Ammon's horn (tissue), 1 donor: ENCODE measurements around the gene AMIGO3.
"Not testable (repeated sequence)": the region's sequence is repeated elsewhere in the genome, so short reads cannot be mapped to it uniquely, and the experiment has no call there.

Experiments used
- DNase-seq: peaks from one replicate; pipeline ENCODE4 v3.0.0-alpha.2; 2016; ENCODE audit warnings: low spot score

AMIGO3 gene, protein sequence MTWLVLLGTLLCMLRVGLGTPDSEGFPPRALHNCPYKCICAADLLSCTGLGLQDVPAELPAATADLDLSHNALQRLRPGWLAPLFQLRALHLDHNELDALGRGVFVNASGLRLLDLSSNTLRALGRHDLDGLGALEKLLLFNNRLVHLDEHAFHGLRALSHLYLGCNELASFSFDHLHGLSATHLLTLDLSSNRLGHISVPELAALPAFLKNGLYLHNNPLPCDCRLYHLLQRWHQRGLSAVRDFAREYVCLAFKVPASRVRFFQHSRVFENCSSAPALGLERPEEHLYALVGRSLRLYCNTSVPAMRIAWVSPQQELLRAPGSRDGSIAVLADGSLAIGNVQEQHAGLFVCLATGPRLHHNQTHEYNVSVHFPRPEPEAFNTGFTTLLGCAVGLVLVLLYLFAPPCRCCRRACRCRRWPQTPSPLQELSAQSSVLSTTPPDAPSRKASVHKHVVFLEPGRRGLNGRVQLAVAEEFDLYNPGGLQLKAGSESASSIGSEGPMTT

DNA sequence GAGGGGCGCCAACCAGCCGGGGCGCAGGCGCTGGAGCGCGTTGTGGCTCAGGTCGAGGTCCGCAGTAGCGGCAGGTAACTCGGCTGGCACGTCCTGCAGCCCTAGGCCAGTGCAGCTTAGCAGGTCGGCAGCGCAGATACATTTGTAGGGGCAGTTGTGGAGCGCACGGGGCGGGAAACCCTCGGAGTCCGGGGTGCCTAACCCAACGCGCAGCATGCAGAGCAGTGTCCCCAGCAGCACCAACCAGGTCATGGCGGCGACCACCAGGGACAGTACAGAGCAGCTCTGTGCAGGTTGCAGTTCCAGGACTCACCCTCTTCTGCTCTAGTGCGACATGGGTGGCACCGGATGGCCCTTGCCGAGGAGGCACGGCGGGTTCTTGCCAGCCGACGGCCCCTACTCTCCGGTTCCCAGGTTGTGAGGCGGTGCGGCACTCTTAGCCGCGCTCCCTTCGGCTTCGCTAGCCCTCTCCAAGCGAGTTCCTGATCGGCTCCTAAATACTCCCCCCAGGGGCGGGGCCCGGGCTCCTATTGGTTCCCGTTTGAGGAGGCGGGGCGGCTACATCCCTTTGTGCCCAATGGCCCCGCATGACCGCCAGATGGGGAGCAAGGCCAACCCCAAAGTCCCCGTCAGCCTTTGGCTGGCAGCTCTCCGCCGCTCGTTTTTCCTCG, at the start of gene AMIGO3:
TSS of gene AMIGO3 (minus strand) at position 471 of the 671 bp plus-strand sequence. CDS start at position 252, 219 bp downstream.
- peak; percentile 94 for DNase-seq

DNA sequence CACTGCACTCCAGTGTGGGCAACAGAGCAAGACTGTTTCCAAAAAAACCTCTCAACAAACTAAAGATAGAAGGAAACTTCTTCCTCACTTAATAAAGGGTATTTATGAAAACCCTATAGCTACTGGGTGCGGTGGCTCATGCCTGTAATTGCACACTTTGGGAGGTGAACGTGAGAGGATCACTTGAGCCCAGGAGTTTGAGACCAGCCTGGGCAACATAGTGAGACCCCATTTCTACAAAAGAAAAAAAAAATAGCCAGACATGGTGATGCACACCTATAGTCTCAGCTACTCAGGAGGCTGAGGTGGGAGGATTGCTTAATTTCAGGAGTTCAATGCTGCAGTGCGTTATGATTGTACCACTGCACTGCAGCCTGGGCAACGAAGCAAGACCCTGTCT, 44.5 kb upstream of the AMIGO3 start:
- DNase-seq = no peak

DNA sequence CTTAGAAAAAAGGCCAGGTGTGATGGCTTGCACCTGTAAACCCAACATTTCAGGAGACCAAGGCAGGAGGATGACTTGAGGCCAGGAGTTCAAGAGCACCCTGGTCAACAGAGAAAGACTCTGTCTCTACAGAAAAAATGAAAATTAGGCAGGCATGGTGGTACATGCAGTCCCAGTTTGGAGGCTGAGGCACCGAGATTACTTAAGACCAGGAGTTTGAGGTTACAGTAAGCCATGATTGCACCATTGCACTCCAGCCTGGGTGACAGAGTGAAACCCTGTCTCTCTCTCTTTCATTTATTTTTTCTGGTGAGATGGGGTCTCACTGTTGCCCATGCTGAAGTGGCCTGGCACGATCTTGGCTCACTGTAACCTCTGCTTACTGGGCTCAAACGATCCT, 42.2 kb upstream of the AMIGO3 start:
- no peak for DNase-seq

DNA sequence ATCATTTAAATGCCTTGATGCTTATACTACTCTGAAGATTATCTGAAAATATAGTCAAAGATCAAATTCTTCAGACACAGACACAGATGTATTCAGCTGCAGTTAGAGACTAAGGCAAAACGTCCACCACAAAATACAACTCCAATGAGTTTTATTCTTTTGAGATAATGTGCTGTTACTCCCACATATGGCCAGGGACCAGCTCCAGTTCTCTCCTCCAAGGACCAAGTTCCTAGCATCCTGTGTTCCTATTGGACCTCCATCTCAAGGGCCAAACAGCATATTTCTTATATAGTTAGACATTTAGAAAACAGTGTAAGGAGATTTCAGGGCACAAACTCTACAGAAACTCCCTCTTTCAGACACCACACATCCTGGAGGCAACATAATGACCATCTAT, 39.7 kb upstream of the AMIGO3 start:
- DNase-seq = no peak

DNA sequence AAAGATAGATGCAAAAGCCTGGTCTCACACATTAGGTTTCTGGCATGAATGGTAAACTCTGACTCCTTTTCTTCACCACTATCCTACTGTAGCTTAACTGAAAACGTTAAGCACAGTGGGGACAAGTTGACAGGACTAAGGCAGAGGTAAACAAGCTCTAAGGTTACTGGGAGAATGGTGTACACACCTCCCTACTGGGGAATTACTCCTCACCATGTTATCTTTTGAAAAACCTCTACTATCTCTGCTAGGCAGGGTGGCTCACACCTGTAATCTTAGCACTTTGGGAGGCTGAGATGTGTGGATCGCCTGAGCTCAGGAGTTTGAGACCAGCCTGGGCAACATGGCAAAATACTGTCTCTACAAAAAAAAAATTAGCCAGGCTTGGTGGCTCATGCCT, 37.7 kb upstream of the AMIGO3 start:
- DNase-seq = no peak

DNA sequence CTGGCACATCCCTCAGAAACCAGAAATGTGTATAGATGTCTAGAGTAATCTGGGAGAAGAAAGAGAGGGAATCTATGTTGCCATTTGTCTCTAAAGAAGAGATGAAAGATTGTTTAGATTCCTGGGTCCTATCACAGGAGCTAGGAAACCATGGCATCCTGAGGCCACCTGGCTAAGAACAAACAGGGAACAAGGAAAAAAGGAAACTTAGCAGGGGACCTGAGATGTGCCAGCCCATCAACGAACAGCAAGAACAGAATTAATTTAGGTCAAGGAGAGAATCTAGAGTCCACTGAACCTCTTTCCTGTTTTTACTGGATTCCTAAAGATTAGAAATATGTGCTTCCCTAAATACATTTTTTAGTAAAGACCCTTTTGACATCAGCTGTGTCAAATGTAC, 36.6 kb upstream of the AMIGO3 start:
- DNase-seq = no peak

DNA sequence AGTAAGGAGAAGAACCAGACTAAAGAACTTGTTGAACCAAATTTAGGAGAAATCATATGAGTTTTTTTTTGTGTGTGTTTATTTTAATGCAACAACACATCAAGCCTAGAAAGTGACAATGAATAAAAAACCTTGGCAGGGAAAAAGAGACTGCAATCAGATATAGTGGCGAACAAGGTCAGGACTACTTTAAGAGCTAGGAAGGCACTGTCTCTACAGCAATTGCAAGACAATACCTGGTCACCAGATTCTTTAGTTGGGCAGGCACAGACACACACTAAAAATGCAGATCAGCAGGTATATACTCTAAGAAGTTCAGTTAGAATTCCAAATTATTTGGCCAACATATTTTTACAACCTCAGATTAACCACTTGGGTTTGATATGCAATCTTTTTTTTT, 35.1 kb upstream of the AMIGO3 start:
- no peak for DNase-seq

DNA sequence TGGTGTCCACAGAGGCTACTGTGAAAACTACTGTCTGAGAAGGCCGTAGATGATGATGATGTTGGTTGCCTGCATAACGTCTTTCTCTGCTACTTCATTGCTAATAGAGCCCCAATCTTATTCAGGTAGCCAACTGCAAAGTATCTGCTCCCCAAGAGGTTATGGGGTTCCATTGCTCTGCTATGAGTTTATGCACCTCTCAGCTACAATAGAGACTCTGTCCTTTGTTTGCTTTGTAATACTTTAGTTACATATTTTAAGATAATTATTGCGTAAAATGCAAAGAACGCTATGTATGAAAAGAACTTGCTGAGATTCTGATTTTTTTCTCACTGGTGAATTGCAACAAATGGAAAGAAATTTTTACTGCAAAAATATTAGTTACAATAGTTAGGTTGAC, 32.0 kb upstream of the AMIGO3 start:
- DNase-seq = no peak

DNA sequence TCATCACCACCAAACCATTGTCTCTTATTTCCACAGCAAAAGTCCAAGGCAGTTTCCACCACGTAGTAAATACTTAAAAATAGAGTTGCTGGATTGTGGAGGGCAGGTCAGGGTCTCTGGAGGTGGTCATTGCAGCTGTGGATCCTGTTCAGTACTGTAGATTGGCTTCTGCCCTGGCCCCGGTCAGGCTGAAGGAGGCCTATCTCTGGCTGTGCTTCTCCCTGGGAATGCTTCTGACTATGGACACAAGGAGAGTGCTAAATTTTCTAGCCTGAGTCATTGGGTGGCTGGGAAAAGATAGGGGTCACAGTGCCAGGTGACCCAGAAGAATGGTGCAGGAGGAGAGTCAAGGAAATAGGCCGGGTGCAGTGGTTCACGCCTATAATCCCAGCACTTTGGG, 30.6 kb upstream of the AMIGO3 start:
- no peak for DNase-seq

DNA sequence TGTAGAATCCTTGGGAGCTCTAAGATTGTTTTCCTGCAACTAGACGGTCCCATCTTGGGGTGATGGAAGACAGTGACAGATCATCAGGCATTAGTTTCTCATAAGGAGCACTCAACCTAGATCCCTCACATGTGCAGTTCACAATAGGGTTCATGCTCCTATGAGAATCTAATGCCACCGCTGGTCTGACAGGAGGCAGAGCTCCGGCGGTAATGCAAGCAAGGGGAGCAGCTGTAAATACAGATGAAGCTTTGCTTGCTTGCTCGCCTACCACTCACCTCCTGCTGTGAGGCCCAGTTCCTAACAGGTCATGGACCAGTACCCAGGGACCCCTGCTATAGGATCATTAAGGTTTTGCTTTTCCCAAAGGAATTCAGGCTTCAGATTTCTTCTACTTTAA, 29.4 kb upstream of the AMIGO3 start:
- not testable (repeated sequence) for DNase-seq

DNA sequence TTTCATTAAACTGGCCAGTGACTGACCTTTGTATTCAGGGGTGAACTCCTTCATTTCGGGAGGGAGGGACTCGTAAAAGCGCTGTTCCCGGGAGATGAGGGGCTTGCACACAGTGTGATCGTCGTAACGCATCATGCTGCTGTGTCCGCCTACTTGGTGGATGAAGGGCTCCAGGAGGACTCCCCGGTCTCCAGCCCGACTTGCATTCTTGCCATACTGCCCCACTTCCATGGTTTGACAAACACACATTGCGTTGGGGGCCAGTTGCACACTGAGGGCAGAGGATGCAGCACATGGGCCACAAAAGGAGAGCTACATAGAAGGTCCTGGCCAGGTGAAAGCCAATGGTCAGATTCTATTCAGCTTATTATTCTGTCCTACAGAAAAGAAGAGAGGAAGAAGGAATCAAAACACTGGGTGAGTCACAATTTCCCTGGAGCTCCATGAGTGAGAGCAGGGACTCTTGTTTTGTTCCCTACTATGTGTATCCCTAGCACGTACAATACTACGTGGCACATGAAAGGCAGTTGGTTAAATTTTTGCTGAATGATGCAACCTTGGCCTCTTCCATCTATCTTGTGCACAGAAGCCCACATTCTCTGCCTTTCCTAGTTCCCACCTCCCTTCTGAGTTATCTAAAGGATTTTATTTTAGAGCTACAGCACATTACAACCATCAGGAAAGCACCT, 28.5 kb upstream of the AMIGO3 start:
- DNase-seq = no peak

DNA sequence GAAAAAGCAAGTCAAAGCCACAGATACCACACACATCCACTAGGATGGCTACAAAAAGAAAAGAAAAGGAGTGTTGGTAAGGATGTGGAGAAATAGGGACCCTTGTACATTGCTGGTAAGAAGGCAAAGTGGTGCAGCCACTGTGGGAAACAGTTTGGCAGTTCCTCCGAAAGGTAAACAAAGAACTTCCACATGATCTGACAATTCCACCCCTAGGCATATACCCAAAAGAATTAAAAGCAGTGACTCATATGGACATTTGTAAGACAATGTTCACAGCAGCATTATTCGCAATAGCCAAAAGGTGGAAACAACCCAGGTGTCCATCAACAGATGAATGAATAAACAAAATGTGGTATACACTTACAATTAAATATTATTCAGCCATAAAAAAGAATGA, 26.5 kb upstream of the AMIGO3 start:
- DNase-seq = no peak

DNA sequence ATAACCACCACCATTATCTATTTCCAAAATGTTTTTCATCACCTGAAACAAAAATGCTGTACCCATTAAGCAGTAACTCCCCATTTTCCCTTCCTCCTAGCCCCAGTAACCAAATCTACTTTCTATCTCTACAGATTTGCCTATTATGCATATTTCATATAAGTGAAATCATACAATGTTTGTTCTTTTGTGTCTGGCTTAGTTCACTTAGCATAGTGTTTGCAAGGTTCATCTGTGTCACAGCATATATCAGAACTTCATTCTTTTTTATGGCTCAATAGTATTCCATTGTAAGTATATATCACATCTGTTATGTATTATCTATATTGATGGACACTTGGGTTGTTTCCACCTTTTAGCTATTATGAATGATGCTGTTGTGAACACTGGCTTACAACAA, 20.9 kb upstream of the AMIGO3 start:
- no peak for DNase-seq

DNA sequence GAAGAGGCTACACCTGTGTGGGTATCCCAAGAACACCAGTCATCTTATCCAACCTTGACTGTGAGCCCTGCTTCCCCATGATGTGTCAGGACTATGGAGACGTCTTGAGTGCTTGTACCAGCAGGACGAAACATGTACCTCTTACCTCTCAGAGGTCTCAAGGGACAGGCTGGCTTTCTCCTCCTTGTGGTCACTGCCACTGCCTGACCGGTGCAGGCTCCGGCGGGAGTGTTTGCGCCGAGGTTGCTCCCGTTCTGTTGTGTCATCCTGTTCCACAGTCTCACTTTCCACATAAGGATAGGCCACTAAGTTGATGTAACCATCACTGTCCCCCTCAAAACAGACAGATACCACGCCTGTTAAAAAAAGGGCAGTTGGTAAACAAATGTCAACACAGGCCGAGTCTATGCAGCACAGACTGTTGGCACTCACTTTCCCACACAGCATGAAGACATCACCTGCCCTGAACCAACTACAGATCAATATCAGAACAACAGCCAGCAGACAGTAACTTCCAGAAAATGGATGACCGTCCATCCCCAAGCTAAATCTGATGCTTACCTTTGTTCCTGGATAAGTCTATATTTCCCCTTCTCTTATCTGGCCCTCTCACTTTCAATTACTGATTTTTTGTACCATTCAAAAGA, 18.7 kb upstream of the AMIGO3 start:
- no peak for DNase-seq

DNA sequence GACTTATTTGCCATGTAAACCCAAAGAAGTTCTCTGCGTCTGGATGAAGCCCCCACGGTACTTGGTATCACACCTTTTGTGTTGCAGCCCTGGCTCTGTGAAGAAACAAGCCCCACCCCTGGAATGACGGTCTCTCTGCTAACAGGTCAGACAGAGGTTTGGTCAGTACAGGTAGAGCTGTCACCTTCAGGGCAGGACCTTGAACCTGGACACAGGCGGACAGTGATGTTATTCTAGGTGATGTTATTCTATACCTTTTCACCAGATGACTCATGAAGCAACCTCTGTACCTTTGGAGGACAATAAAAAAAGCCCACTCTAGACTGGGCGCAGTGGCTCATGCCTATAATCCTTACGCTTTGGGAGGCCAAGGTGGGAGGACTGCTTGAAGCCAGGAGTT, 15.3 kb upstream of the AMIGO3 start:
- DNase-seq = no peak

DNA sequence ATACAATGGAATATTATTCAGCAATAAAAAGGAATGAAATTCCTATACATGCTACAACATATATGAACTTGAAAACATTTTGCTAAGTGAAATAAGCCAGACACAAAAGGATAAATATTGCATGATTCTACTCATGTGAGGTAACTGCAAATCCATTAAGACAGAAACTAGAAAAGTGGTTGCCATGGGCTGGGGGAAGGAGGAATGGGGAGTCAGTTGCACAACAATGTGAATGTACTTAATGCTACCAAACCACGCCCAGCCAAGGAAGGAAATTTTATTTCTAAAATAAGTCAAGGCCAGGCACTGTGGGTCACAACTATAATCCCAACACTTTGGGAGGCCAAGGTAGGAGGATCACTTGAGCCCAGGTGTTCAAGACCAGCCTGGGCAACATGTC, 14.1 kb upstream of the AMIGO3 start:
- no peak for DNase-seq

DNA sequence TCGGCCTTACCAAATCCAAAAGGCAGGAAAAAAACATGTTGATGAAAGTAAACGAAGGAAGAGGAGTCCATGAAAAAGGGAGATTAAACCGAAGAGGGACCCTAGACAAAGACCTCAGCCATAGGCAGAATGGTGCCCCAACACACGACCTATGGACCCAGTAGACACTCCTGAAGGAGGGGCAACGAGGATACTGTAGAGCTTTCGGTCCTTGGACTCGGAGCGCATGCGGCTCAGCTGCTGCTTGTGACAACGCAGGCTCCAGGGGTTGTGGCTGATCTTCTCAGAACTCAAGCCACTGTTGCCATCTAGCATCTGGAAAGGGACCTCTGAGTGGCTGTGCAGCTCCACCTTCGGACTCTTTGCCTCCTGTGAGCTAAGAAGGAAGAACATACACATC, 13.1 kb upstream of the AMIGO3 start:
- DNase-seq = no peak

DNA sequence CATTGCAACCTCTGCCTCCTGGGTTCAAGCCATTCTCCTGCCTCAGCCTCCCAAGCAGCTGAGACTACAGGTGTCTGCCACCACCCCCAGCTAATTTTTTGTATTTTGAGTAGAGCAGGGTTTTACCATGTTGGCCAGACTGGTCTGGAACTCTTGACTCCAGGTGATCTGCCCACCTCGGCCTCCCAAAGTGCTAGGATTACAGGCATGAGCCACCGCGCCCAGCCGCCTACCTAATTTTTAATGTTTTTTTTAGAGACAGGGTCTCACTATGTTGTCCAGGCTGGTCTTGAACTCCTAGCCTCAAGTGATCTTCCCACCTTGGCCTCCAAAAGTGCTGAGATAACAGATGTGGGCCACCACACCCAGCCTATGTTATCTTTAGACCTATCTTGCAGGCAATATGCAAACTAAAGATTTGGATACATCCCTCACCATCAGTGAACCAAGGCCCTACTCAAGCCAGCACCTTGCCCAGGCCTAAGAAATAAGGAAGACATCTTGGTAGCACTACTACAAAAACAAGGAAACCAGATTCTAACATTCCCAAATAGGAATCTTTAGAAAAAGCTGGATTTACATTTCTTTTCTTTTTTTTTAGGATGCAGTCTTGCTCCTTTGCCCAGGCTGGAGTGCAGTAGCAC, 10.6 kb upstream of the AMIGO3 start:
- DNase-seq = no peak

DNA sequence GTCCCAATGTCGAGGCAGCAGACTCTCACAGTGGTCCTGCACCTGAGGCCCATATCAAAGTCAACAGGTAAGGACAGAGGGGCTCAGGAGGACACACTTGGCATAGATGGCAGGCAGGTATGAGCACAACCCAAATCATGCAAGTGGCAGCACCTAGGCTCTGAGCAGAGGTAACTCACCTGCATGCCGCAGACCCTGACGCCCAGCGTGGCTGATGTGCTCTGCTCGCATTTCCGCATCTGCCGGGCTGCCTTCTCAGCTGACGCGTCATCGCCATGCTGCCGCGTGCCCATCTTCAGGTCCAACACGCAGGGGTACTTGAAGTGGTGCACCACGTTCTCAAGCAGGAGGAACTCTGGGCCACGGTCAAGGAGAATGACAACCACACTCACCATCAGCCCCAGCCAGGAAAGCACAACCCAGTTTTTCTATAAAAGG, 8.5 kb upstream of the AMIGO3 start:
- DNase-seq = no peak

DNA sequence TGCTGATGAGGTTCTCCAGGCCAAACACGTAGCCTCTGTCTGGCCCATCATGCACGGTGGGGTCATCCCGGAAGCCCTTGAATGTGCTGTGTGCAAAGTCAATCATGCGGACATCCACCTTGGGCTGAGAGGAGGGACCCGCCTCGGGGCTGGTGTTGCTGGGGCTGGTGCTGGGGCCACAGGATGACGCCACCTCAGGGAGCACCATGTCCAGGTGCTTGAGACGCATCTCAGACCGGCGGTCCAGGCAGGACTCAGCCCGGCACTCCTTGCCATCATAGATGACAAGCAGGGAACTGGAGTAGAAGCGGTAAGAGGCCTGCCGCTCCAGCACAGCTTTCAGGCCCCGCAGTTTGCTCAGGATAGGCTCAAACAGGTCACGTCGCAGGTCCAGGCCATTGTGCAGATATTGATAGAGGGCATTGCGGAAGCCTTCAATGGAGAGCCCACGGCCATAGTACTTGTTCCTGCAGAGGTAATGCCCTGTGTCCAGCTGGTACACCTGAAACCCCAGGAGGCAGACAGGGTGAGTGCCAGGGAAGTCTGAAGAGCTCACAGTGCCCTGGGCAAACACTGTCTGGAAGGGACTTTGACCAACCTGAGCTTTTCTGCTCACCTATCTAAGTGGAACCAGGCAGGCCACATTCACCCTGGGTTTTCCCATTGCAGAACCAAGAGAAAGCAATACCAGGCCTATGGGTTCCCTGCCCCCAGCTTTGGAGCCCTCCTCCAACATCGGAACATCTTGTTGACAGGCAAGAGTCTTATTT, 7.9 kb upstream of the AMIGO3 start:
- no peak for DNase-seq
